Measurements from ENCODE around the gene CDH18.
"Not testable (repeated sequence)": the region's sequence is repeated elsewhere in the genome, so short reads cannot be mapped to it uniquely, and the experiment has no call there.

CDH18 gene

GRCh38 chr5:19862711-19863110 is 125.3 kb downstream of the CDH18 start:
- no peak for DNase-seq (ENCODE audit: low read depth, low spot score)

GRCh38 chr5:19859020-19859419 is 129.0 kb downstream of the CDH18 start:
- no peak for DNase-seq (ENCODE audit: low read depth, low spot score)

GRCh38 chr5:19855931-19856330 is 132.1 kb downstream of the CDH18 start:
- DNase-seq (ENCODE audit: low read depth, low spot score) = no peak

GRCh38 chr5:19855453-19855852 is 132.5 kb downstream of the CDH18 start:
- no peak for DNase-seq (ENCODE audit: low read depth, low spot score)

GRCh38 chr5:19855031-19855430 is 133.0 kb downstream of the CDH18 start:
- DNase-seq (ENCODE audit: low read depth, low spot score) = no peak

- peak; percentile 36 for DNase-seq (ENCODE audit: low read depth, low spot score)
These were observed 134.3 kb downstream of the CDH18 start for GRCh38 chr5:19853616-19854240.

- peak; percentile 38 for DNase-seq (ENCODE audit: low read depth, low spot score)
These were observed 150.3 kb downstream of the CDH18 start for GRCh38 chr5:19837536-19838174.

- DNase-seq (ENCODE audit: low read depth, low spot score) = no peak
These were observed 152.6 kb downstream of the CDH18 start for GRCh38 chr5:19835442-19835841.

GRCh38 chr5:19812720-19813119 is 175.3 kb downstream of the CDH18 start:
- DNase-seq (ENCODE audit: low read depth, low spot score) = not testable (repeated sequence)

- DNase-seq (ENCODE audit: low read depth, low spot score) = no peak
These were observed 181.2 kb downstream of the CDH18 start for GRCh38 chr5:19806756-19807155.

GRCh38 chr5:19802686-19803085 is 185.3 kb downstream of the CDH18 start:
- no peak for DNase-seq (ENCODE audit: low read depth, low spot score)

- peak; percentile 5 for DNase-seq (ENCODE audit: low read depth, low spot score)
These were observed 192.8 kb downstream of the CDH18 start for GRCh38 chr5:19795218-19795617.

GRCh38 chr5:19790829-19791466 is 197.1 kb downstream of the CDH18 start:
- no peak for DNase-seq (ENCODE audit: low read depth, low spot score)

- no peak for DNase-seq (ENCODE audit: low read depth, low spot score)
These were observed 205.4 kb downstream of the CDH18 start for GRCh38 chr5:19782566-19782965.

- DNase-seq (ENCODE audit: low read depth, low spot score) = no peak
These were observed 210.6 kb downstream of the CDH18 start for GRCh38 chr5:19777363-19777762.

- not testable (repeated sequence) for DNase-seq (ENCODE audit: low read depth, low spot score)
These were observed 211.1 kb downstream of the CDH18 start for GRCh38 chr5:19776886-19777285.

- DNase-seq (ENCODE audit: low read depth, low spot score) = peak; percentile 39
These were observed 216.7 kb downstream of the CDH18 start for GRCh38 chr5:19771174-19771835.

- no peak for DNase-seq (ENCODE audit: low read depth, low spot score)
These were observed 217.6 kb downstream of the CDH18 start for GRCh38 chr5:19770396-19770795.

- DNase-seq (ENCODE audit: low read depth, low spot score) = peak; percentile 12
These were observed 220.0 kb downstream of the CDH18 start for GRCh38 chr5:19767987-19768386.

- DNase-seq (ENCODE audit: low read depth, low spot score) = no peak
These were observed 234.4 kb downstream of the CDH18 start for GRCh38 chr5:19753579-19753978.

- no peak for DNase-seq (ENCODE audit: low read depth, low spot score)
These were observed 236.7 kb downstream of the CDH18 start for GRCh38 chr5:19751326-19751725.

- DNase-seq (ENCODE audit: low read depth, low spot score) = no peak
These were observed 242.8 kb downstream of the CDH18 start for GRCh38 chr5:19745247-19745646.

GRCh38 chr5:19739671-19740070 is 248.3 kb downstream of the CDH18 start:
- DNase-seq (ENCODE audit: low read depth, low spot score) = no peak
